T-helper 2 cell (primary cell): ENCODE data around the gene CHN1.

Experiments used
- DNase-seq, 5 experiments: peaks; one replicate each; pipeline versions ENCODE4 v3.0.0 to v3.0.0-alpha.2; 2012 to 2022

The CHN1 gene

DNA sequence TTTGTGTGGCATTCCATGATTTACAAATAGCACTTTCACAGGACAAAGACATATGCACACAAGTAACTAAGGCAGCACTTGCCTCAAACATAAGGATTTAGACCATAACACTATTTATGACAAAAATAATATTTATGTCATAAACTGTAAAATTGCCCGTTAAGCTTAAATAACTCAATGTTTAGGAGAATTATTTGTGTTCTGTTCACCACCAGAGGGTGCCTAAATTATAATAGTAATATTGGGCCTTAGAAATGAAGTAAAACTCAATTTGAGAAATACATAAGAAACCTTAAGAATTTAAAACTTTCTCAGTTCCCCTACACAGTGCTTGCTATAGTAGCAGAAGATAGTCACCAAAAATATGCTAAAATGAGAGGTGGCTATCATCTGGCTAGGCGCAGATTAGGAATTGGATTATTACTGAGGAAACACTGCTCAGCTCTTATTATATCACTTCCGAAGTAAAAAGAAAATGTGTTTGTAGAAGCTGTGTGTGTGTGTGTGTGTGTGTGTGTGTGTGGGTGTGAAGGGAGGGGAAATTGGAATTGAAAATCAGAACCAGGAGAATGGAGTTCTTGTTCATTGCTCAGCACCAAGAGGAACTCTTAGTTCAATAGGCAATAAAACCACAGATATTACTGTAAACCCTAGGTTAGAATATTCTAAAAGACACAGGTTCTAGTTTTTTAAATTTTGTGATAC is 4.9 kb upstream of the CHN1 start:
- no peak for DNase-seq

DNA sequence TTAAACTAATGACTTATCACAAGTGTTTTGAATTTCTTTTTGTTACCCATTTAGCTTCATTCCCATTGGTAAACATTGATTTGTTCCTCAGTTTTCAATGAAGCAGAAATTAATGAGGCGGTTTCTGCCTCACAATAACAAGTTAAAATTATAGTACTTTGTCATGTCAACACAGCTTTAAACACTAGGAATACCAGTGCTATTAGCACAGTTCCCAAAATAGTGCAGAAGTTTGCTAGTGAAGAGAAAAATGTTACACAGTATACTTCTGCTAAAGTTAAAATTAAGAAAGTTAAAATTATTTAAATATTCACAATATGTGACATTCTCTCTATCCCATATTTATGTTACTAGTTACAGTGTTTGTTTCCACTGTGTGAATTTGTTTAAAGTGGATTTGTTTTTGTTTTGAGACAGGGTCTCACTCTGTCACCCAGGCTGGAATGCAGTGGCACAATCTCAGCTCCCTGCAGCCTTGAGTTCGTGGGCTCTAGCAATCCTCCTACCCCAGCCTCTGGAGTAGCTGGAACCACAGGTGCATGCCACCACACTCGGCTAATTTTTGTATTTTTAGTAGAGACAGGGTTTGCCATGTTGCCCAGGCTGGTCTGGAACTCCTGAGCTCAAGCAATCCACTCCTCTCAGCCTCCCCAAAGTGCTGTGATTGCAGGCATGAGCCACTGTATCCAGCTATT is 3.8 kb upstream of the CHN1 start:
- no peak for DNase-seq

DNA sequence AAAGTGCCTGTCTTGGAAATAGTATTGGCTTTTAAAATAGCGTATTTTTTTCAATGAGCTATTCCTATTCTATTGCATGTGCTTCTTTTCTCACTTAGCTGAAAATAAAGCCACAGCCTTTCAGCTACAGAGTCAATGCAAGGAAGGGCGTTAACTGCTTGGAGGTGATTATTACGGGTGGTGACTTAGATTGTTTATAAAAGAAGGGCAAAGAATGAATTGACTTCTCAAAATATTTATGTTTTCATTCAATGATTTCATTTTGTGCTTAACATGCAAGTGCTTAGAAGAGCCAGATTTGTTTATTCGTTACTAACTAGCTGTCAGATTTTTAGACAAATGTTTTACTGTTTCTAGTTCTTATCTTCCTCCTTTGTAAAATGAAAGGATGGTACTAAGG is 2.8 kb upstream of the CHN1 start:
- DNase-seq, result no peak

DNA sequence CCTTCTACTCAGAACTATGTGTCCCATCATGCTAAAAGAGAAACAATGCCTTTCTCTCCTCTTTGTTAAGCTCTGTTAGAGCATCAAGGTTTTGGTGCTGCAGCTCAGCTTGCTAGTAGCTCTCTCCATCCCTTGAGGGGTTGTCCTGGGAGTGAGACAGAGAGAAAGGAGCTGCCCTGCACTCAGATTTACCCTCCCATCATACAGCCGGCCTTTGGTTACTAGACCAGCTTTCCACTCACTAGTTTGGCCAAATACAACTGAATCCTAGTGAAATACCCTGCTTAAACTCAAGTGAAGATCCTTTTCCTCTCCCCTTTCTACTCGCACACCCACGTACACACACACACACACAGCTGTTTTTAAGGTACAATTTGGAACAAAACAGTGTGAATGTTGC is 2.3 kb upstream of the CHN1 start:
- DNase-seq, result no peak

DNA sequence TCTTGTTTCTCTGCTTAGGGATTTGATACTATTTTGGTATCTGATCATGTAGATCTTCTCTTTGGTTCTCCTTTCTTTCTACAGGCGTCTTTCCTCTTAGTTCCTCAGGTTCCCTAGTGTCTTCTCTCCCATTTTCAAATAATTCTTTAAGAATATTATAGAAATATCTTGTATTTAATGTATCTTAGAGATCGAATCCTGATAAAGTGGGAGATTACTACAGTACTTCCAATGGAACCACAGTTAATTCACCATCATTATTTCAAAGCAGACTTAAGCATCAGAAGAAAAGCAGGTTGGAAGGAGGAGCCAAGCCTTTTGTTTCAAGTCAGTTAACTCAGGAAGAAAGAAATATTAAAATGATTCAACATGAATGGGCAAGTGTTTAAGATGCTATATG is 1.1 kb upstream of the CHN1 start:
- no peak for DNase-seq

DNA sequence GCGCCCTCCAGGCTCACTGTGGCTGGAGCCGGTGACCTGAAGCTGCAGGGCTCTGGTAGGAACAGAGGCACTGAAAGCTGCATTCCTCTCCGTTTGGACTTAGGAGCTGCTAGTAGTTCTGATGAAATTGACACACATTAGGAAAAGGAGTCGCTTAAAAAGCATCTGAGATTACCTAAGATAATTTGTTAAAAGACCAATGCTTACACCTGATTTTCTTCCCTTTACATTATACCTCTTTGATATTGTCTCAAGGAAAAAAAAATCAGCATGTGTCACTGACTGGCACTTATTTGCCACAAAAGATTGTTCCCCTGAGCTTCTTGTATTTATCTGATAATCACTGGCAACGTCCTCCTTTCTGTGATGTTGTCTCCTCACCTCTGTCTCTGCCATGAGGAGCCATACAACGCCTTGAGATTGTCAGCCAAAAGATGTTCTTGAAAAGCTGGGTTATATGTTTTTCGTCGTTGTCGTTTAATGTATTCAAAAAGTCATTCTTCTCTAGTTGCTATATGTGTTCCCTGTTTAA is 618 bp upstream of the CHN1 start:
- no peak for DNase-seq

DNA sequence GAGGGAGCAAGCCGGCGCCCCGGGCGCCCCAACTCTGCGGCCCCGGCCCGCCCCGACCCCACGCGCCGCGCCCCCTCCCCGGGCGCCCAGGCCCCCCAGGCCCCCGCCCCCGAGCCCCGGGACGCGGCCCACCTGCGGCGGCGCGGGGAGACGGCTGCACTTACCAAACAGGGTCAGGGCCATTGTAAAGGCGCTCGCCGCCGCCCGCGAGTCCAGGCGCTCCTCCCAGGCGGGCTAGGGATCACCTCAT is 526 bp downstream of the CHN1 start:
- DNase-seq, result no peak

DNA sequence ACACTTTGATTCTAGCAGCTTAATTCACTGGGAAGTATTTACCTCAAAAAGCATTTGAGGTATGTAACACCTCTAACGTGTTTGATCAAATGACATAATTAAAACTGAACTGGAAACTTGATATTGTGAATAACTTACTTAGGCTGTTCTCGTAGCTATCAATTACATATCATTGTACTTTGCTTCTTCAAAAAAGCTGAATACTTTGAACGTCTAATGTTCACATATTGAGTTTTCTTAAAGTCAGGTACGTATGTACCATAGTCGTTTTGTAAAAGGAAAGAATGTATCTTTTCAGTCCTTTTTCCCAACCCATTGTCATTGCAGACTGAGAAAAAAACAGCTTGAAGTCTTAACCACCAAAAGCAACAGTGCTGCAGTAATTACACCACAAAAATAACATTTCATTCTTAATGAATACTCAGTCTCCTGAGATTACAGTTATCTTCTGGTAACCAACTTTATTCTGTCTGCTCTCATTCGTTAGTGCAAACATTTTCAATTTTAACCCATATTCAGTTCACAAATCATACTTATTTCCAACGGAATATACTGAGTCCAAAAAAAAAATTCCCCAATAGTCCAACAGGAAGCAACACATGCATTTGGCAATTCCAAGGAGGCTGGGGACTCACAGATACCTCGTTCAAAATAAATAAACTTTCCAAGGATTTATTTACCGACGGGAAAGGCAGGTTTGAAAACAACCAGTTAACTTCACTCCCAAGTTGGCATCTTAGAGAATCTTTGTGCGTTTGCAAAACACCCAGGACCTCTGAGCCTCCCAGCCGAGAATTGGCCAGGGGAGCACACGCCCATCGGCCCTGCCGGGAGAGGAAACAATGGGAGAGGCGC is 1.1 kb downstream of the CHN1 start:
- DNase-seq, result no peak

DNA sequence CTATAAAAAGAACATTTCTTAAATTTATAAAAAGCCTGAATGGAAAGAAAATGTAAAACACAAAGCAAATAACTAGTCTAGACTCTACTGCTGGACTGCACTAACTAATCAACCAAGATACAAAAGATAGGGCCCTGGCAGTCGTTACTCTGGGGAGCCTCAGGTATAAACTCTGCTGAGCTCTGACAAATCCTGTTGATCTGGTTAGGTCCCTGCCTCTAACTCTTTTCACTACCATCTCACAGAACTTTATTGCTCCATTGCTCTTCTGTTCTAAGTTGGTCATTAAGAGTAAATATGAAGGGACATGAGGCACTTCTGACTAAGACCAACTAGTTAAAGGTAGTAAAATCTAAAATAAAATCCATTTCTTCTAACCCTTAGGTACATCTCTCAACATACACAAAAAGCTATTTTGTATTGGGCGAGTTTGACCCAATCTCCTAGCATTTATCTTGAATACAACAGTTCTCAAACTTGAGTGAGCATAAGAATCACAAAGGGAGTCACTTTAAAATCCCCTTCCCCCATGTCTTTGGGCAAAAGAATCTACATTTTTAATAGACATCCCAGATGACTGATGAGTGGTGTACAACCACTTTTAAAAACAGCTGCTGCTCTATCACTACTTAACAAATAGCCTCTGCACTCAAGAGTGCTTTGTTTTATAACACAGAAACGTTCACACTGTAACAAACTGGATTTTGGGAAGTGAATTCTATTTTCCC is 2.5 kb downstream of the CHN1 start:
- DNase-seq, result no peak

DNA sequence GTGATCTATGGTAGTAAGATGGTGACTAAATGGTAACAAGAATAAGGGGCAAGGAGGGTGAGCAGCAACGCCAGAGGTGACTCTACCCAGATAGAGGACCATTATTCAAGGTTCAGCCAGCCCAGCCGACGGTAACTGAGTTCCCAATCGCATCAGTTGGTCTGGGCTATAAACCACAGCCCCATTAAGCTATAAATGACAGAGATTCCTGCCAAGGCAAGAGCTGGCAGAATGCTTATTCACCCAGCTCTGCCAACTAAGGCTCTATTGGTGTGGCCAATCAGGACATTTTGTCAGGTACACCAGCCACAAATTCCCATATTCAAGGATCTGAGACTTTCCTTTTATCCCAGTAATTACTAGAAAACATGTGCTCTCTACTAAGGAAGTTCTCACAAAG is 3.6 kb downstream of the CHN1 start:
- no peak for DNase-seq

DNA sequence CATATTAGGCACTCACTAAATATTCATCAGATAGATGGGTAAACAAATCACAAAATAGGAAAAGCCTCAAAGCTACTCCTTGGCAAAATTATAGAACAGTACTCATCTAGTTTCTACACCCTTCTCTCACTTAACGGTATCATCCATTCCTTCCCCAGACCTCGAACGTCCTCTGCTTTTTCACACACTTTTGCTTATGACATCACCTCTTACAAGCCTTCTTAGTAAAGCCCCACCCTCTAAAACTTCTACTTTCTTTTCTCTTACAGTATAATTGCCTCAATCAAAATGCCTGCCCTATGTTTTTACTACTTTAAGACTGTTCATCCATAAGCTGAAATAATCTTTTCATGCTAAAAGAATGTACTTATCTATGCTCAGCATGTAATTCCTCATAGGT is 8.1 kb downstream of the CHN1 start:
- DNase-seq, result no peak

DNA sequence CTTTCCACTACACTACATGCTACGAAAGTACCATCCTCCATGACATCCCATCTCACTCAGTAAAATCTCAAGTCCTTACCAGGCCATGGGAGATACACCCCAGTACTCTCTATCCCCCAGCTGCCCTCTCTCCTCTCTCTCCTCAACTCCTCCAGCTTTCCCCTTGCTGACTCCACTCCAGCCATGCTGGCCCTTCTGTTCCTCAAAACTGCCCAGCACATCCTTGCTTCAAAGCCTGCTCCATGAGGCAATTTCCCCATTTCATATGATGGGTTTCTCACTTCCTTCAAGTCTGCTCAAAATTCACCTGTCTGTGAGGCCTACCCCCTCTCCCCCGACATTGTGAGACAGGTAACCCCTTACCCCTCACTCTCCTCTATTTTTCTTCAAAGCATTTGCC is 8.6 kb downstream of the CHN1 start:
- no peak for DNase-seq

DNA sequence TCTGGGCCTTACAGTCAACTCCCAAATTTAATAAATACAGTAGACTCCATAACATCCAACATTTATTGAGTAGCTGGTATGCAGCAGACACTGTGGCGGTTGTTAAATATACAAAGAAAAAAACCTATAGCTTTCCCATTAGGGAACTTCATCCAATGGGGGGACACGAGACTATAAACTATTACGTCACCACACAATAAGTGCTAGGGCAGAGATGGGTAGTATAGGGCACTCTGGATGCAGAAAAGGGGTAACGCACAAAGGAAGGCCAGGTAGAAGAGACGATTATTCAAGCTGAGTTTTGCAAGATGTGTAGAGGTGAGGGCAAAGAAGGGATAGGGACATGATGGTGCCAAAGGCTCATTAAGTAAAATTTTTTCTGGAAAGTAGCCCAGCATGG is 10.8 kb downstream of the CHN1 start:
- DNase-seq, result no peak

DNA sequence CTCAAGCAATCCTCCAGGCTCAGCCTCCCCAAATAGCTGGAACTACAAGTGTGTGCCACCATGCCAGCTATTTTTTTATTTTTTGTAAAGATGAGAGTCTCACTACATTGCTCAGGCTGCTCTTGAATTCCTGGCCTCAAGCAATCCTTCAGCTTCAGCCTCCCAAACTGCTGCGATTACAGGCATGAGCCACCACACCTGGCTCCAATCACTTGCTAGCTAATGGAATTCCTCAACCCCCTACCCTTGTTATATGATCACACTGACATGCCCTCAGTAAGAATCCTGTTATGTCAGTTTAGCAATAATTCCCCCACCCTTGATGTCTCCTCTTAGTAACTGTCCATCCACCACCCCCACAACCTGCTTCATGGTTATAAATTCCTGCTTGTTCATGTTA is 12.3 kb downstream of the CHN1 start:
- DNase-seq, result no peak

DNA sequence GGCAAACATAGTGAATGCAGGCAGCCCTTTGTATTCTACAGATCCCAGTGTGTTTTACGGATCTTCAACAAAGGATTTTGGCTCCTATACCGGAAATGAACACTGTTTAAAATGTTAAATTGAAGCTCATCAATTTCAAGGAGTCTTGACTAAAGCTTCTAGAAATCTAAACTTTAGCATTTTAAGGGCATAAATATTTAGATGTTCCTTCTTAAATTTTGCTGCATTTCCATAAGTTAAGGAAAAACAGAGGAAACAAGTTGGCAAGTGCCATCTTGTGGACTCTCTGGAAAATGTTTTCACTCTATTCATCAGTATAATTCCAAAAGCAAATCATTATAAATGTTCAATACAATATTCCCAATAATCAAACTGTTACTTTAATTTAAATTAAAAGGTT is 19.6 kb downstream of the CHN1 start:
- DNase-seq, result no peak

DNA sequence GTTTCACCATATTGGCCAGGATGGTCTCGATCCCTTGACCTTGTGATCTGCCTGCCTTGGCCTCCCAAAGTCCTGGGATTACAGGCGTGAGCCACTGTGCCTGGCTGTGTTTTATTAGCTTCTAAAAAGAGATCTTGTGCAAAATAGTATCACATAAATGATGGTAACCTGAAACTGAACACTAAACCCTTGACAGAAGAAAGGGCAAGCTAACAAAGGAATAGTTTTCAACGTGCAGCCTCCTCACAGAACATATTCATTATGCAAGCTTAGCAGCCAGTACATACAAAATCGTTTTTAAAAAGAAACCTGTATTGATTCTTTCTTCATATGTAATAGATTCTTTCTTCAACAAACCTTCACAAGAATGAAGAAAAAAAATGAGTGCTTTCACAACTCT is 20.6 kb downstream of the CHN1 start:
- DNase-seq, result no peak

DNA sequence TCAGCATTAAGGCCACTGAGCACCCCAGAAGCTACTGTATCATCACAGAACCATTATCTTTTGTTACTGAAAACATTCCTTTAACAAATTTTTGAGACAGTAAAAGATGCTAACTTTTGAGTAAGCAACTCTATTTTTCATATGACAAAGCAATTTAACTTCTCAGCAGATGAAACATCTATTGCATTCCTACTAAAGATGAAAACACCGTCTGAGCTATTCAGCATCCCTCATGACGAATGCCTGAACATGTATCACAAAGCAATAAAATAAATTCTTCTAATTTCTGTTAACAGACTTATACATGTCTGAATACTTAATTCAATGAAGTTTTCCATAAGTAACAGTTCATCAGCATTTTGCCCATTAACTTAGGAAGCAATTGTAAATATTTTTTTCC is 23.9 kb downstream of the CHN1 start:
- no peak for DNase-seq

DNA sequence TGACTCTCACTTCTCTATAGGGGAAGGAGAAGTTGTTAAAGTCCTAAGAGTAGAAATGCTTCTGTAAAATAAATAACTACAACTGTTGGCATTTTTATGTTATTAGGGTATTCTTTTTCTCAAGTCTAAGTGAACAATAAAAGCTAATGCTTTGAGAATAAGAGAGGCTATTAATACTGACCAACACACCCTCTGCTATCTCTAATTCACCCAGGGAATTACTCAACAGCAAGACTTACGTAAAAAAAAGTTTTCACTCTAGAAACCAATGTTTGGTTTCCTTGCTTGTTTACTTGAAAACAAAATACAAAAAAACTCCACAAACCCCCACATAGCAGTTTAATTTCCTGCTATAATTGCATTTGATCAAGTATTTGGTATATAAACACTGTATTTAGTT is 25.2 kb downstream of the CHN1 start:
- no peak for DNase-seq

DNA sequence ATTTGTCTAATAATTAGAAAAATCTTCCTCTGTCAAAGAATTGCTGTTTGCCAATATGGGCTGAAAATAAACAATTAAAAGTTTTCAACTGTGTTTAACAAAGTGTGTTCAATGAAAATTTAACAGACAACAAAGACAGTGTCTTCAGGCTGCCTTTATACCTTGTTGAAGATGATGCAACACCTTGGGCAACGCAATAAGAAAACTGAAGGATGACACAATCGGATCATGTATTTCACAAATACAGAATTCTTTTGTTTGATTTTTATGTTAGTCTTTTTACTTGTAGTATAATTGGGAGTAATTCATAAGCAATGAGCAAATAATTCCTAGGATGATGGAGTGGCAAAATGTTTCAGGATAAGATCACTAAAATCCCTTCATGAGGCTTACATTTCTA is 27.8 kb downstream of the CHN1 start:
- no peak for DNase-seq

DNA sequence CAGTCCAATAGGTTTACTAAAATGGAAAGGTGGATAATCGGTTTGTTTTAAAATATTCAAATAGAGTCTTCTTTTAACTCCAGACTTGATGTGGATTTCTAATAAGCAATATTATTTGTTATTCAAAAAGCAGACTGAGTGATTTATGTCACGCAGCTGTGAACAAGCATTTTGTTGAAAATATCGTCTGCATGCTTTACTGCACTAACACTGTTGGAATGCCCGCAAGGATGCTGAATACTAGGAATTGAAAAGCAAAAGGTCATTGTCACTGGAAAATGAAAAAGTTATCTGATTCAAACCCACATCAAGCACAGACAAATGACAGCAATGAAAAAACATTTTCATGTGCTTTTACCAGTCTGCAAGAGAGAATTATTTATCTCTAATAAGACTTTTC is 31.1 kb downstream of the CHN1 start:
- DNase-seq, result no peak

DNA sequence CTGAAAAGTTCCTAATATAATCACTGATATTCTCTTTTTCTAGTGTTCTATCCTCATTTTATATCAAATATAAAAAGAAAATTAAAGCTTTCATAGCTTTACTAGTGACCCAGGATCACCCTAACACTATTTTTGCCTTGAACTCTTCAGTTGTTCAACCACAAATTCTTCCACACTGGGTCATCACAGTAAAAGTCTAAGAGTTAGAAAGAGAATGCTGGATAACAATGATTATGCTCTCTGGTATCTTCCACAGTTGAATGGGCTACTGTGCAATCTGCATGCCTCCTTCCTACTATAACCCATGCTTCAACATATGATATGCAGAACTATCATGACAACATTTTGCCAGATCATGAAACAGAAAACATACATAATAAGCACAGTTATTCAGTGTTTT is 32.3 kb downstream of the CHN1 start:
- no peak for DNase-seq

DNA sequence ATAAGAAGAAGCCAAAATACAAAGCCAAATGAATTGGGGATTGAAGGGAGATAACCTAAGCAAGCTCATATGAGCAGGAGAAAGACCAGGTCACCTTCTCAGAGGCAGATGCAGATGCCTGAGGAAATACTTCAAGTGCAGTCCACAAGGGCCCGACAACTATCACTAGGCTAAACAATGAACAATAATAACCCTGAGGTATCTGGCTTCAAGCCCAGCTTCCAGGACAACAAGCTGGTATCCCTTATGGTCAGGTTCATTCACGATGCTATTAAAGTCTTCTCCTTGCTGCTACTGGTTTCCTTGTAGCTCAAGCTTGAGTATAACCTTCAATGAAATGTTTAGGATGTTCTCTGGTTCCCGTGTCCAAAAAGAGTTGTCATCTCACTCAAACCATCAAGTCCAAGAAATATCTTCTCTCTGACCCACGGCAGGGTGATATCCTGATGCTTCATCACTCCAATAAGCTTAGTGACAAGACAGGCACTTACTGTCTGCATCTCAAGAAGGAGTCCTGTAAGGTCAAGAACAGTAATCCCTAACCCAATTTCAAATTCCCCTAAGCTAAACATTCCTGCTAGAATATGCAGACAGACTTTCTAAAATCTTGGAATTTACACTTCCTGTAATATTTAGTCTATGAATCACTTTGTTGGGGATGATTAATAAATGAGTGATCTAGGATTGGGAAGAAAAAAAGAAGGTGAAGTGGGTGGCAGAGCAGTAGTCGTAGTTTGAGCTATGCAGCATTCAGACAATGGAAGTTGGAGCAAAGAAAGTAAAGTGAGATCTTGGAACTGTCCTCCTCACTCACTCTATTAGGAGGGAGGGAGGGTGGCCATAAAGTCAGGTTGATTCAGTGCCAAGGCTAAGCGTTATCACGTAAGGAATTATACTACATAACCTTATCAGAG is 33.1 kb downstream of the CHN1 start:
- DNase-seq, result no peak
